Left ventricle myocardium inferior (tissue), 1 donor: Measurements from ENCODE around the gene SORT1. TPM values are rescaled to one million over a fixed set of nuclear protein-coding genes. Genes with fewer than 3 reads are reported as not detected.

Source experiments
- DNase-seq: peaks from one replicate; pipeline ENCODE4 v3.0.0-alpha.2; 2020
- H3K27ac ChIP-seq: fragments of 200-600 bp; replicated peaks from 2 replicates; pipeline ENCODE4 v1.8.0; 2021
- H3K27me3 ChIP-seq: fragments of 200-600 bp; 2 replicates; pipeline ENCODE4 v1.8.0; 2021; ENCODE audit warnings: low read depth
- H3K36me3 ChIP-seq: fragments of 200-600 bp; 2 replicates; pipeline ENCODE4 v1.8.0; 2021
- H3K4me1 ChIP-seq: fragments of 200-600 bp; 2 replicates; pipeline ENCODE4 v1.8.0; 2021
- H3K4me3 ChIP-seq: fragments of 200-600 bp; 2 replicates; pipeline ENCODE4 v1.8.0; 2021; ENCODE audit warnings: mild to moderate bottlenecking, moderate library complexity
- H3K9me3 ChIP-seq: fragments of 200-600 bp; replicated peaks from 2 replicates; pipeline ENCODE4 v1.8.0; 2021
- CTCF ChIP-seq: fragments of 200-600 bp; IDR thresholded peaks from 2 replicates; pipeline ENCODE4 v1.8.0; 2021; ENCODE audit warnings: antibody characterized with exemption, mild to moderate bottlenecking, borderline replicate concordance
- intact Hi-C: fragments of 100-400 bp; cut with micrococcal nuclease; formaldehyde crosslinking; loops from one replicate; pipeline ENCODE4 v1.11.0; 2022
- total RNA-seq: library from RNA; stranded (reverse); fragmentation: NEBNext Ultra II Directional; extraction: Animal tissue kit (Norgen Biotek cat#: 25700); gene quantifications from one replicate; pipeline ENCODE4 v1.2.1, GENCODE V29; 2021
- donor health status: DM: no; HTN: yes; CAD: no; lungs with severe emphysema.

The SORT1 gene
- total RNA-seq, 1 donor from 2014 or later, result 146 TPM

GRCh38 chr1:109316506-109316905 is 81.2 kb downstream of the SORT1 start:
- Histone ChIP-seq H3K27ac (no peak overlapping the region), H3K36me3 (peaks cover 97% of the 10 kb centered on the region), H3K9me3 (no peaks in the 10 kb centered on the region), H3K4me1 (no peaks in the 10 kb centered on the region), H3K27me3 (no peaks in the 10 kb centered on the region), H3K4me3 (no peak overlapping the region)
- no peak for DNase-seq
- intact Hi-C loops, result no loop called here
- TF ChIP-seq CTCF, result no peak

DNA sequence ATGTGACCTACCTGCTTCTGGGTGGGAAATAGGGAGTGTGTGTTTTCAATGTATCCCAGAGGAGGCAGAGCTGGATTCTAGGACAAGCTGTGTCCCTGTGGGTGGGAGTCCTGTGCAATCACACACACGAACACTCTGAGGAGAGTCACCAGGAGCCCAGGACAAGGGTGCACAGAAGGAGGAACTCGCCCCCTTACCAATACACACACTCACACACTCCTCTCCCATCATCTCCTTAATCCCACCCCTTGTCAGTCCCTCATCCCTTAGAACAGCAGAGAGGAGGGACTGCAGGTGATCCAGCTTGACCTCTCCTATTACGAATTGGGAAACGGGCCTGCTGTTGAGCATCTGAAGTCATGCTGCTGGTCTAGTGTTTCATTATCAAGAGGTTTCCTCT is 82.4 kb downstream of the SORT1 start:
- H3K9me3 ChIP-seq, result no peaks in the 10 kb centered on the region
- H3K36me3 ChIP-seq, result peaks cover 91% of the 10 kb centered on the region
- intact Hi-C loops, result no loop called here
- no peak for TF ChIP-seq CTCF
- DNase-seq, result no peak
- H3K27ac ChIP-seq, result no peak overlapping the region
- no peak overlapping the region for H3K4me3 ChIP-seq
- H3K27me3 ChIP-seq, result no peaks in the 10 kb centered on the region
- H3K4me1 ChIP-seq, result no peaks in the 10 kb centered on the region

DNA sequence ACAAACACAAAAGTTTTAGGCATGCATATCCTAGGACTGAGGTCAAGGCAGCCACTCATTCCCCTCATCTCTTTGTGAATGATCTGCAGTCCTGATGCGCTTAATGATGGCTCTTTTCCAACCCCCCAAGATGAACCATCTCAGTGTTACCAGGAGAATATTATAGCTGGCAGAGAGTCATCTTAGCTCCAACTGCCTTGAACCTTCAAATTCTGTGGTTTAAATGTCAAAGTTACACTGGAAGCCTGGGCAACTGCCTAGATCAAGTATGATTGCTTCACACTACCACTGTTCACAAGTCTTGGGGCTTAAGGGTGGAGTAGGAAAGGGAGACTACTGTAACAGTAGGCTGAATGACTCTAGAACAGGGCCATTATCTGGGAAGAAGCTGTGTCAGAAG is 82.9 kb downstream of the SORT1 start:
- no peak overlapping the region for H3K4me3 ChIP-seq
- H3K27ac ChIP-seq, result no peak overlapping the region
- TF ChIP-seq CTCF, result no peak
- intact Hi-C loops, result no loop called here
- H3K9me3 ChIP-seq, result no peaks in the 10 kb centered on the region
- no peaks in the 10 kb centered on the region for H3K27me3 ChIP-seq
- no peak for DNase-seq
- H3K36me3 ChIP-seq, result peaks cover 86% of the 10 kb centered on the region
- H3K4me1 ChIP-seq, result no peaks in the 10 kb centered on the region

DNA sequence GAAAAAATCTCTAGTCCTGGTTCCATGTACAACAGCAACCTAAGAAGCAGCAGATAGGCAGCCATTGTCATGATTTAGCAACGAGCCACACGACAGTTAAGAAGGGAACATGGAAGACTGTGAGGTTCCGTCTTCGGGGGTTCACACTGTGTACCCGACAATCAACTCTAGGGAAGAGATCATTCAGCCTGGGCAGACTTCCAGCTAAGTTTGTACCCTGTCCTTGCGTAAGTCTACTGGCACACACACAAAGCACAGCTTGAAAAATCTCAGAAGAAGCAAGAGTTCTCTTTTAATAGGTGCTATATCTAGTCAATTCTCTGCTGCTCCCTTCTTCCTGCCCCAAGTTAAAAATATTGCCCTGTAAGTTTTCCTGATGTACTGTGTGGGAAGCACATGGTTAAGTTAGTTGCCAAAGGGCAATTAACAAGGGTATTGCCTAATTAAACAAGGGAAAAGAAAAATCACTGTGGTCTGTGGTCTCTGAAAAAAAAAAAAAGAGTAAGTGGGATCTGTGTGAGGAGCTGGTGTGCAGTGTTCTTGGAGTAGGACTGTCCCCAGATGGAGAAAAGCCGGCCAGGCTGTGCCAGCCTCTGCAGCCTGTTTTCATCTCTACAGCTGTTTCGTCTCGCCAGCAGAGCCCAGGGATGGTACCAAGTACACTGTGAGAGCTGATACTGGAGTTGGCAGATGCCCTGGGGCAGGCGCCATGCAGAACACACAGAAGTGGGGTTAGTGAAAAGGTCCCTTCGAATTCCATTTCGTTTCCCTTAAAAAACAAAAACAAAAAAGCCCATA is 84.5 kb downstream of the SORT1 start:
- intact Hi-C loops, result no loop called here
- Histone ChIP-seq H3K27me3 (no peaks in the 10 kb centered on the region), H3K36me3 (peaks cover 75% of the 10 kb centered on the region), H3K27ac (no peak overlapping the region), H3K4me1 (peaks cover 7% of the 10 kb centered on the region), H3K4me3 (no peak overlapping the region), H3K9me3 (no peaks in the 10 kb centered on the region)
- TF ChIP-seq CTCF, result no peak
- no peak for DNase-seq

- Histone ChIP-seq H3K9me3 (no peaks in the 10 kb centered on the region), H3K27me3 (no peaks in the 10 kb centered on the region), H3K27ac (no peak overlapping the region), H3K4me3 (no peak overlapping the region), H3K36me3 (peaks cover 65% of the 10 kb centered on the region), H3K4me1 (peaks cover 16% of the 10 kb centered on the region)
- no peak for TF ChIP-seq CTCF
- intact Hi-C loops, result no loop called here
- no peak for DNase-seq
These were observed 85.5 kb downstream of the SORT1 start for GRCh38 chr1:109312246-109312645.
